WTC11 (cell line): Measurements from ENCODE around the gene PRKN. TPM values are rescaled to one million over a fixed set of nuclear protein-coding genes. Genes with fewer than 3 reads are reported as not detected.

ENCODE experiments used
- ATAC-seq: fragments of 200-7000 bp; cut with Tn5 transposase; 2 replicates; pipeline ENCODE4 v1.10.0; 2021; ENCODE audit warnings: mild to moderate bottlenecking, moderate library complexity
- CTCF ChIA-PET: fragments of 300-600 bp; sonication (Branson Sonifier 250); formaldehyde crosslinking; loops from one replicate; lab custom pipeline; 2021; ENCODE audit warnings: antibody characterized with exemption; lab: Charles Lee
- POLR2A ChIA-PET: fragments of 350-600 bp; sonication (Branson Sonifier 250); formaldehyde crosslinking; loops from one replicate; lab custom pipeline; 2021; ENCODE audit warnings: antibody characterized with exemption; lab: Charles Lee
- DNase-seq: peaks from one replicate; pipeline ENCODE4 v3.0.0; 2021; ENCODE audit warnings: low spot score
- H3K27ac Mint-ChIP-seq: 2 replicates; pipeline ENCODE4 v1.8.0; 2021; ENCODE audit warnings: mixed read lengths
- H3K27me3 Mint-ChIP-seq: 2 replicates; pipeline ENCODE4 v1.8.0; 2021; ENCODE audit warnings: low read depth, mild to moderate bottlenecking, moderate library complexity, mixed read lengths
- H3K36me3 Mint-ChIP-seq: 2 replicates; pipeline ENCODE4 v1.8.0; 2021; ENCODE audit warnings: mixed read lengths
- H3K4me1 Mint-ChIP-seq: 2 replicates; pipeline ENCODE4 v1.8.0; 2022; ENCODE audit warnings: mixed read lengths
- H3K4me3 Mint-ChIP-seq: 2 replicates; pipeline ENCODE4 v1.8.0; 2021; ENCODE audit warnings: mild to moderate bottlenecking, moderate library complexity, mixed read lengths
- H3K9me3 Mint-ChIP-seq: 2 replicates; pipeline ENCODE4 v1.8.0; 2021; ENCODE audit warnings: mixed read lengths
- CREB1 ChIP-seq: sonication (generic); formaldehyde crosslinking; IDR thresholded peaks from 2 replicates; pipeline ENCODE4 v1.8.0; 2023; ENCODE audit warnings: mild to moderate bottlenecking, missing genetic modification reagents
- E2F1 ChIP-seq: sonication (generic); formaldehyde crosslinking; IDR thresholded peaks from 2 replicates; pipeline ENCODE4 v1.8.0; 2022; ENCODE audit warnings: mild to moderate bottlenecking, missing genetic modification reagents
- E2F5 ChIP-seq: sonication (generic); formaldehyde crosslinking; IDR thresholded peaks from 2 replicates; pipeline ENCODE4 v1.8.1; 2022; ENCODE audit warnings: mild to moderate bottlenecking, moderate library complexity, missing genetic modification reagents
- IRF1 ChIP-seq: sonication (generic); formaldehyde crosslinking; IDR thresholded peaks from 2 replicates; pipeline ENCODE4 v1.8.0; 2023; ENCODE audit warnings: missing genetic modification reagents
- IRF2 ChIP-seq: sonication (generic); formaldehyde crosslinking; IDR thresholded peaks from 2 replicates; pipeline ENCODE4 v1.8.0; 2022; ENCODE audit warnings: low read depth, missing genetic modification reagents, borderline replicate concordance
- MAX ChIP-seq: sonication (generic); formaldehyde crosslinking; IDR thresholded peaks from 2 replicates; pipeline ENCODE4 v1.8.0; 2022; ENCODE audit warnings: mild to moderate bottlenecking, missing genetic modification reagents
- NFATC4 ChIP-seq: fragments of 250-450 bp; sonication (Bioruptor Pico); IDR thresholded peaks from 2 replicates; pipeline ENCODE4 v1.9.0; 2021; ENCODE audit warnings: mild to moderate bottlenecking
- NFE2L1 ChIP-seq: sonication (generic); formaldehyde crosslinking; IDR thresholded peaks from 2 replicates; pipeline ENCODE4 v1.8.1; 2023; ENCODE audit warnings: missing genetic modification reagents
- STAT6 ChIP-seq: sonication (generic); formaldehyde crosslinking; conservative IDR thresholded peaks from 2 replicates; pipeline ENCODE4 v1.8.1; 2023; ENCODE audit warnings: mild to moderate bottlenecking, low read depth, missing genetic modification reagents, moderate library complexity
- TCF7 ChIP-seq: sonication (generic); formaldehyde crosslinking; IDR thresholded peaks from 2 replicates; pipeline ENCODE4 v1.8.0; 2022; ENCODE audit warnings: mild to moderate bottlenecking, low read depth, missing genetic modification reagents, moderate library complexity
- ZNF232 ChIP-seq: sonication (generic); formaldehyde crosslinking; IDR thresholded peaks from 2 replicates; pipeline ENCODE4 v1.8.0; 2022; ENCODE audit warnings: mild to moderate bottlenecking, missing genetic modification reagents
- ZNF281 ChIP-seq: sonication (generic); formaldehyde crosslinking; IDR thresholded peaks from 2 replicates; pipeline ENCODE4 v1.8.0; 2023; ENCODE audit warnings: mild to moderate bottlenecking, missing genetic modification reagents
- ZNF532 ChIP-seq: fragments of 250-450 bp; sonication (Bioruptor Pico); IDR thresholded peaks from 2 replicates; pipeline ENCODE4 v1.9.0; 2021; ENCODE audit warnings: mild to moderate bottlenecking, borderline replicate concordance
- total RNA-seq: library from RNA; stranded (reverse); gene quantifications from 3 replicates; pipeline ENCODE4 v1.2.3, GENCODE V29; 2021

Gene PRKN
- total RNA-seq, 1 experiment from 2014 or later: 0.59 TPM

GRCh38 chr6:162493917-162494316, 233.6 kb downstream of the PRKN start:
- H3K9me3 Mint-ChIP-seq: no peaks in the 10 kb centered on the region; the same call in 1 of the 2 replicates
- H3K27me3 Mint-ChIP-seq: no peaks in the 10 kb centered on the region
- CTCF ChIA-PET: no interaction called here
- TF ChIP-seq E2F1 (CRISPR knock-in tag): no peak
- no peak for TF ChIP-seq NFE2L1
- no peak for TF ChIP-seq TCF7 (CRISPR knock-in tag)
- TF ChIP-seq CREB1 (CRISPR knock-in tag): no peak
- TF ChIP-seq ZNF532 (CRISPR knock-in tag): no peak
- no peak for TF ChIP-seq MAX (CRISPR knock-in tag)
- no peak for TF ChIP-seq IRF1
- no peak for DNase-seq
- H3K36me3 Mint-ChIP-seq: no peaks in the 10 kb centered on the region
- peaks cover 7% of the 10 kb centered on the region; the same call in 1 of the 2 replicates for H3K4me1 Mint-ChIP-seq
- ATAC-seq: peak; percentile 52; the same call in 1 of the 2 replicates
- POLR2A ChIA-PET: no interaction called here
- no peak overlapping the region for H3K27ac Mint-ChIP-seq
- no peak overlapping the region for H3K4me3 Mint-ChIP-seq

- H3K27ac Mint-ChIP-seq: no peak overlapping the region
- POLR2A ChIA-PET: no interaction called here
- no peak for ATAC-seq
- no peak for TF ChIP-seq ZNF232 (CRISPR knock-in tag)
- TF ChIP-seq E2F5: no peak
- TF ChIP-seq STAT6: no peak
- TF ChIP-seq NFATC4 (CRISPR knock-in tag): no peak
- TF ChIP-seq IRF2 (CRISPR knock-in tag): no peak
- TF ChIP-seq ZNF281 (CRISPR knock-in tag): no peak
- TF ChIP-seq, all 79 proteins: peak for 0
- CTCF ChIA-PET: interaction anchor here (1.3 kb wide), 1 partner anchor 49 kb away, joined by 3 read pairs; no protein-coding TSS in a partner anchor
- Mint-ChIP-seq H3K9me3 (peaks cover 7% of the 10 kb centered on the region; the same call in 1 of the 2 replicates), H3K4me1 (peaks cover 13% of the 10 kb centered on the region), H3K4me3 (no peak overlapping the region), H3K36me3 (no peaks in the 10 kb centered on the region), H3K27me3 (no peaks in the 10 kb centered on the region)
- no peak for DNase-seq
Measured at GRCh38 chr6:162491637-162492036, 235.9 kb downstream of the PRKN start.
